GM18498 (cell line): ENCODE measurements around the gene SNAP29.
"Not testable (repeated sequence)": the region's sequence is repeated elsewhere in the genome, so short reads cannot be mapped to it uniquely, and the experiment has no call there.

ENCODE experiments used
- ATAC-seq: cut with Tn5 transposase; IDR thresholded peaks from one replicate; pipeline ENCODE4 v1.9.1; 2021; ENCODE audit warnings: mild to moderate bottlenecking, moderate library complexity; ENCODE audit not compliant: unreplicated experiment

The SNAP29 gene

DNA sequence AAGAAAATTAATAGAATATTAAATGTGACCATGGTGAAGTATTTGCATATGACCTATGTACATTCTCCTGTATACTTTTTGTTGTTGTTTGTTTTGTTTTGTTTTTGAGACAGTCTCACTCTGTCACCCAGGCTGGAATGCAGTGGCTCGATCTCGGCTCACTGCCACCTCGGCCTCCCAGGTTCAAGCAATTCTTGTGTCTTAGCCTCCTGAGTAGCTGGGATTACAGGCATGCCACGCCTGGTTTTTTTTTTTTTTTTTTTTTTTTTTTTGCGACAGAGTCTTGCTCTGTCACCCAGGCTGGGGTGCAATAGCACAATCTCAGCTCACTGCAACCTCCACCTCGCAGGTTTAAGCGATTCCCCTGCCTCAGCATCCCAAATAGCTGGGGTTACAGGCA, 38.9 kb downstream of the SNAP29 start:
- ATAC-seq = not testable (repeated sequence)

DNA sequence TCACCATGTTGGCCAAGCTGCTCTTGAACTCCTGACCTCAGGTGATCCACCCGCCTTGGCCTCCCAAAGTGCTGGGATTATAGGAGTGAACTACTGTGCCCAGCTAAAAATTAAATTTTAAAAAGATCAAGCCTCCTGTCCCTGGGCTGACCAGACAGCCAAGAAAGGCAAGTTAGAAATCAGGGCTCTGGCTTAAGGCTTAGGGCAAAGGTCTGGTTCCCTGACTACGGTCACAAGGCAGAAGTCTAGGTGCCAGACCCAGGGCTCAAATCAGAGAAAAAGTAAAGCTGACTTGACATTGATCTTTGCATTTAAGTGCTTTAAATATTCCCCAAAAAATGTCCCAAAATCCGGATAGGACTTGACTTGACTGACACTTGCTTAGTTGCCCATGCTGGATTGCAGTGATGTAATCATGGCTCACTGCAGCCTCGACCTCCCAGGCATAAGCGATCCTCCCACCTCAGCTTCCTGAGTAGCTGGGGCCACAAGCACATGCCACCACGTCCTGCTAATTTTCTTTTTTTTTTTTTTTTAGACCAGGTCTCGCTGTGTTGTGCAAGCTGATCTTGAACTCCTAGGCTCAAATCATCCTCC, 41.1 kb downstream of the SNAP29 start:
- ATAC-seq = no peak

DNA sequence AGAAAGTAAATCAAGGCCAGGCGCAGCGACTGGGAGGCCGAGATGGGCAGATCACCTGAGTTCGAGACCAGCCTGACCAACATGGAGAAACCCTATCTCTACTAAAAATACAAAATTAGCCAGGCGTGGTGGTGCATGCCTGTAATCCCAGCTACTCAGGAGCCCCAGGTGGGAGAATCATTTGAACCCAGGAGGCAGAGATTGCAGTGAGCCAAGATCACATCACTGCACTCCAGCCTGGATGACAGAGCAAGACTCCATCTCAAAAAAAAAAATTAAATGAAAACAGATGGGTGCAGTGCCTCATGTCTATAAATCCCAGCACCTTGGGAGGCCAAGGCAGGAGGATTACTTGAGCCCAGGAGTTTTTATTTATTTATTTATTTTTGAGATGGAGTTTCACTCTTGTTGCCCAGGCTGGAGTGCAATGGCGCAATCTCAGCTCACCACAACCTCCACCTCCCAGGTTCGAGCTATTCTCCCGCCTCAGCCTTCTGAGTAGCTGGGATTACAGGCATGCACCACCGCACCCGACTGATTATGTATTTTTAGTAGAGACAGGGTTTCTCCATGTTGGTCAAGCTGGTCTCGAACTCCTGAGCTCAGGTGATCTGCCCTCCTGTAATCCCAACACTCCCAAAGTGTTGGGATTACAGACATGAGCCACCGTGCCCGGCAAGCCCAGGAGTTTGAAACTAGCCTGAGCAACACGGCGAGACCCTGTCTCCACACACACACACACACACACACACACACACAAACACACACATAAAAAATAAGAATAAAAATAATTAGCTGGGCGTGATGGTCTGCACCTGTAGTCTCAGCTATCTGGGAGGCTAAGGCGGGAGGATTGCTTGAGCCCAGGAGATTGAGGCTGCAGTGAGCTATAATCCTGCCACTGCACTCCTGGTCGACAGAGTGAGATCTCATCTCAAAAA, 42.6 kb downstream of the SNAP29 start:
- not testable (repeated sequence) for ATAC-seq

DNA sequence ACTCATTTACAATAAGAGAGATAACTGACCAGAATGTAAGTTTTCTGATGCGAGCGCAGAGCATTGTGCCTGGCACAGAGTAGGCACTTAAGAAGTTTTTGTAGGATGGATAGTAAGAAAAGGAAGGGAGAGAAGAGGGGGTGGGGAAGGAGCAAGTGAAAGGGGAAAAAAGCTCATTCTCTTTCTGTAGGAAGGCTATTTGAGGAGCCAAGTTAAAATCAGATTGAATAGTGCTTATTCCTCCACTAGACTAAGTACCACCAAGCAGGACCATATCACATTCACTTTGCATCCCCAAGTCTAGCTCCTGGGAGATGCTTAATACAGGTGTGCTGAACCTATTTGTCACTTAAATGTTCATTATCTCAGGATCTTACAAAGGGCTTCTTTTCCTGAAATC, 44.3 kb downstream of the SNAP29 start:
- no peak for ATAC-seq

DNA sequence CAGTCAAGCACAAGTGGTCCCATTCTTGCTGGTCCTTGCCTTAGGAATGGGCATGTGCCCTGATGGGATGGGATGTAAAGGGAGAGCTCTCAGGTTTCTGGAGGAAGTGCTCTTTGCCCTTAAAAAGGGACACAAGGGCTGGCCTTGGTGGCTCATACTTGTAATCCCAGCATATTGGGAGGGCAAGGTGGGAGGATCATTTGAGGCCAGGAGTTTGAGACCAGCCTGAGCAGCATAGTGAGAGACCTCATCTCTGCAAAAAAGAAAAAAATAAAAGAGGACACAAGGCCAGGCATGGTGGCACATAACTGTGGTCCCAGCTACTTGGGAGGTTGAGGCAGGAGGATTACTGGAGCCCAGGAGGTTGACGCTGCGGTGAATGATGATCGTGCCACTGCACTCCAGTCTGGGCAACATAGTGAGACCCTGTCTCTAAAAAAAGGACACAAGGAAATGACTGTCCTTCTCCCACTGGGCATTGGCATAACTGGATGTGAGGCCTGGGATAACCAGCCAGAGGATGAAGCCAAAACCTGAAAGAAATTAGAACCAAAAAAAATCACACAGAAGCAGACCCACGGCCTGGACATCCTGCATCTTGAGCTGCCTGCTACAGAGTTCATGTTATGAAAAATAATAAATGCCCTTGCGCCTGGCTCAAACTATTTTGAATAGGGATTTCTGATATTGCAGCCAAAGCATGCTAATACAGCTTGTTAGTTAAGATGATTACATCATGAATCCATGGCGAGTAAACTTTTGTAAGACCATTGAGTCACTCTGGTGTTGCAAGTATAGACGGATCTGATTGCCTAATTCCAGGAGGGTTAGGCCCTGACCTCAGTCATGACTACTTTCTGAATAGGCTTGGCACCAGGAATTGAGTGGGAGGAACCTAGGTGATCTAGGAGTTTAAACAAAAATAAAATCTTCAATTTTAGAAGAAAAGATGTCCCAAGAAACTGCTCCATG, 45.5 kb downstream of the SNAP29 start:
- ATAC-seq = no peak

GRCh38 chr22:20904980-20905355, 46.2 kb downstream of the SNAP29 start:
- ATAC-seq = no peak

DNA sequence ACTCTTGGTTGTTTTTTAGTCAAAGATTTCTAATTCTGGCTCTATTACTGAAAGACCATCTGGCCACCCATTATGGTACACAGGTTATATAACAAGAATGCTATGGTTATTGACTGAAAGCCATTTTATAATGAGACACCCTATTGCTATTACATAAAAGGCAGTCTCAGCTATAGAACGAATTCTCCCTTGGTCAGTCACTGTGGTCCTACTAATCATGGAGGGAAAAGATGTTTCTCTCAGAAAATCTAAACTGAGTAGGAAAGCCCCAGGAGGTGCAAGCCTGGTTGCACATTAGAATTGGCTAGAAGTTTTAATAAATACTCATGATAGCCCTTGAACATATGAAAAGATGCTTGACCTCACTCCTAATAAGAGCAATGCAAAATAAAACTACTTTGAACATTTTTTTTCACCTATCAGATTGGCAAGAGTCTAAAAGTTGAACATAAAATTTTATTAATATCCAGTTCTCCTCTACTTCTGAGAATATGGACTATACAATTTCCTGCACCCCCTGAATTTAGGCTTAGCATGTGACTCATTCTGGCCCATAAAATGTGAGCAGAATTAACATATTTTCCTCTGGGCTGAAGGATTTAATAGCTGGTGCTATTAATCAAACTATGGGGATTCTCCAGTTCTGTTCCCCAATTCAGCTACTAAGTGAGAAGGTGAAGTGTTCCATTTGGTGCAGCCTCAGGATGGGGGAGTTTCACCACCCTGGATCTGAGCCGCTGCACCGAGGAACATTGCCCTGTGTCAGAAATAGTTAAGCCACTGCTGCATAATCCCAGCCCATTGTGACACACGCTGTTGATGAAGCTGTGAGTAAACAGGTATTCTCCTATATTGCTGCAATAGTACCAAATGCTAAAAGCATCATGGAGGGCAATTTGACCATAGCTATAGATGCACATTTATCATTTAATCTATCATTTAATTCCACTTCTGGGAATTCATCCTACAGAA, 46.9 kb downstream of the SNAP29 start:
- no peak for ATAC-seq

DNA sequence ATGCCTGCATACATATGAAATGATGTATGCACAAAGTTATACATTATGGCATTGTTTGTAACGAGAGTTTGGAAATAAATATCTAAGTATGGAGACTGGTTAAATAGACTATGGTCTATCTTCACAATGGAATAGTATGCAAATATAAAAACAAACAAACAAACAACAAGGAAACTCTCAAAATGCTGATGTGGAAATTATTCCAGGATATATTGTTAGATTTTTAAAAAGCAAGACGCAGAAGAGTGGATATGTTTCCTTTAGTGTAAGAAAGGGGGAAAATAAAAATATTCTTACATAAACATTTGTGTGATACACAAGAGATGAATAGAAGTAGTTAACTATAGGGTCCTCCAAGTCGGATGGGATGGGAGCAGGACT, 47.6 kb downstream of the SNAP29 start:
- no peak for ATAC-seq

- ATAC-seq = not testable (repeated sequence)
Observed at GRCh38 chr22:20908717-20909116, 49.9 kb downstream of the SNAP29 start.

- ATAC-seq = no peak
Observed at GRCh38 chr22:20909543-20910303, 50.9 kb downstream of the SNAP29 start.

DNA sequence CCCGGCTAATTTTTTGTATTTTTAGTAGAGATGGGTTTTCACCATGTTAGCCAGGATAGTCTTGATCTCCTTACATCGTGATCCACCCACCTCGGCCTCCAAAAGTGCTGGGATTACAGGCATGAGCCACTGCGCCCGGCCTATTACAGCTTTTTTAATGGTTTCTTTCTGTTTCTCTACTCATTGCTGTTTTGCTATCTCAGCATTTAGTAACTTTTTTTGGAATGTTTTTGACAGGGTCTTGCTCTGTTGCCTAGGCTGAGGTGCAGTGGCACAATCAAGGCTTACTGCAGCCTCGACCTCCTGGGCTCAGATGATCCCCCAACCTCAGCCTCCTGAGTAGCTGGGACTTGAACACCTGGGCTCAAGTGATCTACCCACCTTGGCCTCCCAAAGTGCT, 53.7 kb downstream of the SNAP29 start:
- ATAC-seq = no peak

- peak; percentile 96 for ATAC-seq
Observed at GRCh38 chr22:20916916-20917810, 58.4 kb downstream of the SNAP29 start, which contains the start of gene CRKL. Gene CRKL, plus strand, starts transcription at chr22:20917407. Its CDS starts 528 bp downstream, at chr22:20917935.

DNA sequence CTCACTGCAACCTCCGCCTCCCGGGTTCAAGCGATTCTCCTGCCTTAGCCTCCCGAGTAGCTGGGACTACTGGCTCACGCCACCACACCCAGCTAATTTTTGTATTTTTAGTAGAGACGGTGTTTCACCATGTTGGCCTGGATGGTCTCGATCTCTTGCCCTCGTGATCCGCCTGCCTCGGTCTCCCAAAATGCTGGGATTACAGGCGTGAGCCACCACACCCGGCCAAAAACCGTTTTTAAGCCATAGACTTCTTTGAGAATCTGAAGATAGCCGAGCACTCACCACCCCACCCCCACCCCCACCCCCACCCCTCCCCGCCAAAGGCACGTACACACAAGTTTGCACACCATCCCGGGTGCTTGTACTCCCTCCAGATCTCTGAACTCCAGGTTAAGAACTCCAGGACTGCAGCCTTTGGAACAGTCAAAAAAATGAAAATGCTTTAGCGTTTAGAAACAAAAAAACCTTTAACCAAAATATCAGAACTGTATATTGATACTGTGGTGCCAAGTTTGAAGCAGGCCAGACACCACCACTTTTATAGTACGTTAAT, 59.9 kb downstream of the SNAP29 start:
- no peak for ATAC-seq

GRCh38 chr22:20919718-20920117, 60.9 kb downstream of the SNAP29 start:
- ATAC-seq = no peak

- ATAC-seq = no peak
Observed at GRCh38 chr22:20920881-20921203, 62.0 kb downstream of the SNAP29 start.

DNA sequence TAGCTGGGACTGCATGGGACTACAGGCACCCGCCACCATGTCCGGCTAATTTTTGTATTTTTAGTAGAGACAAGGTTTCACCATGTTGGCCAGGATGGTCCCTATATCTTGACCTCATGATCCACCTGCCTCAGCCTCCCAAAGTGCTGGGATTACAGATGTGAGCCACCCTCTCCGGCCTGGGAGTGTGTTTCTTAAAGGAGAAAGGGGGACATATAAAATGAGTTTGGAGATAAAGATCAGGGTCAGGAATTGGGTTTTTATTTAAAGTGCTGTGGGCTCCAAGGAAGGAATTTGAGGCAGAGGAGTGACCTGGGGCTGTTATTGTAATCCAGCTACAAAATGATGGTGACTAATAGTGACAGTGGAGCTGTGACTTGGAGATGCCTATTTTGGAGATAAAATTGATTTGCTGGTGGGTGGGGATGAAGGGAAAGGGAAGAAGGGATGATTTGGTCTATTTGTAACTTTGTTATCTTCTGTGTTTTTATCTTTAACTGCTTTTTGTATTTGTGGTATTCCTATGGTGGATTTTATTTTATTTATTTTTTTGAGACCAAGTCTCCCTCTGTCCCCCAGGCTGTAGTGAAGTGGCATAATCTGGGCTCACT, 63.4 kb downstream of the SNAP29 start:
- ATAC-seq = no peak

DNA sequence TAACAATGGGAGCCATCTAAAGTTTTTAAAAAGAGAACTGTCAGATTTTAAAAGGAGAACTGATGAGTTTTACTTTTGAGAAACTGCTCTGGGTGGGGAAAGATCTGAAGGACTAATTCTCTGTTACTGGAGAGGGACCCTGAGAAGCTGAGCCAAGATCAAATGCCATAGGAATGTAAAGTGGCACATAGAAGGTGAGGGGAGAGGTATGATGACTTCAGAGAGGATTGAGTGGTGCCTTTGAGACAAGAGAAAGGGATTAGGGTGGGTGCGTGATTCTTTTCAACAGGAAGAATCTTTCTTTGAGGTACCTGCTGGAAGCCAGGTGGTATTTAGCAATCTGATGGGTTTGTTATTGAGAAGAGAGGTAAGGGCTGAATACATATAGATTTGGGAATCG, 67.4 kb downstream of the SNAP29 start:
- ATAC-seq = no peak
